ENCODE measurements around the gene PKN3.

Gene PKN3

DNA sequence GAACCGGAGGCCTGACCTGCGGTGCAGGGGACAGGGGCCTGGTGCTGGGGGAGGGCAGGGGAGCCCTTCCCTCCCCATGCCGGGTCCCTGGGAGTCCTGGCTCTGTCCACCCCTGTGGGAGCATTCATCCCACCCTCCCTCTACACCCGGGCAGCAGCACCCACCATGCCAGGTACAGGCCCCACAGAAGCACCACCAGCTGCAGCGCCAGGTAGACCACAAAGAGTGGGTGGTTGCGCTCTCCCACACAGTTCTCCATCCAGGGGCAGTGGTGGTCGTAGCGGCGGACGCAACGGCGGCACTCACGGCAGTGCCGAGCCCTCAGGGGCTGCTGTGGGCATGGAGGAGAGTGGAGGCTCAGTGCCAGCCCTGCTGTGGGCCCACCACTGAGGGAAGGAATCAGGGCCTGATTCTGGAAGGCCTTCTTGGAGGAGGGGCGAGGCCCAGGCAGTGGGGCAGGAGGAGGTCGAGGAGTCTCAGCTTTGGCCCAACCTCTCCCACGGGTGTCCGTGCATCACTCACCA lies 19.2 kb downstream of the PKN3 start:
- TF ChIP-seq, protein P1, sequence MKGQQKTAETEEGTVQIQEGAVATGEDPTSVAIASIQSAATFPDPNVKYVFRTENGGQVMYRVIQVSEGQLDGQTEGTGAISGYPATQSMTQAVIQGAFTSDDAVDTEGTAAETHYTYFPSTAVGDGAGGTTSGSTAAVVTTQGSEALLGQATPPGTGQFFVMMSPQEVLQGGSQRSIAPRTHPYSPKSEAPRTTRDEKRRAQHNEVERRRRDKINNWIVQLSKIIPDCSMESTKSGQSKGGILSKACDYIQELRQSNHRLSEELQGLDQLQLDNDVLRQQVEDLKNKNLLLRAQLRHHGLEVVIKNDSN (IDR thresholded peaks at IDR 0.05): no peak
- TF ChIP-seq ZBTB7A (IDR thresholded peaks at IDR 0.05; ENCODE audit: low read depth) (no peak), EP300 (IDR thresholded peaks at IDR 0.05; ENCODE audit: borderline replicate concordance) (no peak), FOXM1 (IDR thresholded peaks at IDR 0.05; ENCODE audit: borderline replicate concordance, low read depth) (no peak), EGR1 (IDR thresholded peaks at IDR 0.05) (no peak), CEBPB (IDR thresholded peaks at IDR 0.05) (no peak), YY1 (IDR thresholded peaks at IDR 0.05; ENCODE audit: low read depth) (no peak), RAD21 (IDR thresholded peaks at IDR 0.05; ENCODE audit: low read depth) (no peak), TAF1 (IDR thresholded peaks at IDR 0.05; ENCODE audit: low read depth) (no peak)
- TF ChIP-seq, protein P2, sequence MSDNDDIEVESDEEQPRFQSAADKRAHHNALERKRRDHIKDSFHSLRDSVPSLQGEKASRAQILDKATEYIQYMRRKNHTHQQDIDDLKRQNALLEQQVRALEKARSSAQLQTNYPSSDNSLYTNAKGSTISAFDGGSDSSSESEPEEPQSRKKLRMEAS (IDR thresholded peaks at IDR 0.05): no peak
- TF ChIP-seq, protein P3, sequence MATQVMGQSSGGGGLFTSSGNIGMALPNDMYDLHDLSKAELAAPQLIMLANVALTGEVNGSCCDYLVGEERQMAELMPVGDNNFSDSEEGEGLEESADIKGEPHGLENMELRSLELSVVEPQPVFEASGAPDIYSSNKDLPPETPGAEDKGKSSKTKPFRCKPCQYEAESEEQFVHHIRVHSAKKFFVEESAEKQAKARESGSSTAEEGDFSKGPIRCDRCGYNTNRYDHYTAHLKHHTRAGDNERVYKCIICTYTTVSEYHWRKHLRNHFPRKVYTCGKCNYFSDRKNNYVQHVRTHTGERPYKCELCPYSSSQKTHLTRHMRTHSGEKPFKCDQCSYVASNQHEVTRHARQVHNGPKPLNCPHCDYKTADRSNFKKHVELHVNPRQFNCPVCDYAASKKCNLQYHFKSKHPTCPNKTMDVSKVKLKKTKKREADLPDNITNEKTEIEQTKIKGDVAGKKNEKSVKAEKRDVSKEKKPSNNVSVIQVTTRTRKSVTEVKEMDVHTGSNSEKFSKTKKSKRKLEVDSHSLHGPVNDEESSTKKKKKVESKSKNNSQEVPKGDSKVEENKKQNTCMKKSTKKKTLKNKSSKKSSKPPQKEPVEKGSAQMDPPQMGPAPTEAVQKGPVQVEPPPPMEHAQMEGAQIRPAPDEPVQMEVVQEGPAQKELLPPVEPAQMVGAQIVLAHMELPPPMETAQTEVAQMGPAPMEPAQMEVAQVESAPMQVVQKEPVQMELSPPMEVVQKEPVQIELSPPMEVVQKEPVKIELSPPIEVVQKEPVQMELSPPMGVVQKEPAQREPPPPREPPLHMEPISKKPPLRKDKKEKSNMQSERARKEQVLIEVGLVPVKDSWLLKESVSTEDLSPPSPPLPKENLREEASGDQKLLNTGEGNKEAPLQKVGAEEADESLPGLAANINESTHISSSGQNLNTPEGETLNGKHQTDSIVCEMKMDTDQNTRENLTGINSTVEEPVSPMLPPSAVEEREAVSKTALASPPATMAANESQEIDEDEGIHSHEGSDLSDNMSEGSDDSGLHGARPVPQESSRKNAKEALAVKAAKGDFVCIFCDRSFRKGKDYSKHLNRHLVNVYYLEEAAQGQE (IDR thresholded peaks at IDR 0.05; ENCODE audit: low read depth): no peak

DNA sequence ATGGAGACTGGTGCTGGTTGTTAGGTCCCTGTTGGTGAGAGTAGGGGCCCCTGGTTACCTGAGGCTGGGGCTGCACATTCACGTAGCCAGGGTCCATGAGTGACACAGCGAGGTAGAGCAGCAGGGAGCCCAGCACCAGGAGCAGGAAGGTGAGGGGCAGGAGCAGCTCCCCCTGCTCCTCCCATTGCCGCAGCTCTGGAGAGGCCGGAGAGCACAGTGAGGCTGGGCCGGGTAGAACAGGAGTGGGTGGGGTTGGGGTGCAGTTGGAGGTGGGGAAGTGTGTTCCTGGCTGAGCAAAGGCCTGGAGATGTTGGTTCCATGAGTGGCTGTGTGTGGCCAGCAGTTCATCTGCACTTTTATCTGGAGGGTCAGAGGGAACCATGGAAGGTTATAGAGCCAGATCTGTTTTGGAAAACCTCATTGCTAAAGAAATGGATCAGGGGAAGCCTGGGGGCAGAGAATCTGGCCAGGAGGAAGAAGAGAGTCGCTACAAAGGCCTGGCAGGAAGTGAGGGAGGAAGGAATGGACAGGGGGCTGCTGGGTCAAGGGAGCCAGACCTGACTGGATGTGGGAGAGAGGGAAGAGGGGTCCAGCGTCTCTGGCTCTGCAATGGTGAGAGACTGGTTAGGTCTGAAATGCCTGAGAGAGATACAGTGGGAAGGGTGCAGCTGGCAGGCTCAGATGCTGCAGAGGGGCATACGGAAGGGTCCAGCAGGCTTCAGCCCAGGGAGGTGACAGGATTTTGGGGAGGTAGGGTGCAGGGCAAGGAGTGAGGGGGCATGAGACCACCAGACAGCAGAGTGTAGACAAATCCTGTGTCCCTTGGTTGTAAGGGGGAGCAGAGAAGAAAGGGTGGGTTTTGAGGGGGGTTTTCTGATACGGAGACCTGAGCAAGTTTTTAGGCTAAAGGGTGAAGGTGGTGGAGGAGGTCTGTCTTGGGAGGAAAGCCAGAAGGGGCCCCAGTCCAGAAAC lies 20.4 kb downstream of the PKN3 start:
- TF ChIP-seq EP300 (IDR thresholded peaks at IDR 0.05; ENCODE audit: borderline replicate concordance) (no peak), RAD21 (IDR thresholded peaks at IDR 0.05; ENCODE audit: low read depth) (no peak), ZBTB7A (IDR thresholded peaks at IDR 0.05; ENCODE audit: low read depth) (no peak; the same call in 1 of the 2 replicates), FOXM1 (IDR thresholded peaks at IDR 0.05; ENCODE audit: borderline replicate concordance, low read depth) (no peak), YY1 (IDR thresholded peaks at IDR 0.05; ENCODE audit: low read depth) (no peak), TCF12 (IDR thresholded peaks at IDR 0.05; ENCODE audit: low read depth) (no peak), CEBPB (IDR thresholded peaks at IDR 0.05) (no peak), EGR1 (IDR thresholded peaks at IDR 0.05) (no peak), TEAD4 (IDR thresholded peaks at IDR 0.05) (no peak), TAF1 (IDR thresholded peaks at IDR 0.05; ENCODE audit: low read depth) (no peak), NFIC (IDR thresholded peaks at IDR 0.05) (no peak), CREB1 (IDR thresholded peaks at IDR 0.05; ENCODE audit: low read depth) (no peak)
- TF ChIP-seq, protein P1 (IDR thresholded peaks at IDR 0.05): no peak
- TF ChIP-seq, protein P2 (IDR thresholded peaks at IDR 0.05): no peak
- TF ChIP-seq, protein P3 (IDR thresholded peaks at IDR 0.05; ENCODE audit: low read depth): no peak

DNA sequence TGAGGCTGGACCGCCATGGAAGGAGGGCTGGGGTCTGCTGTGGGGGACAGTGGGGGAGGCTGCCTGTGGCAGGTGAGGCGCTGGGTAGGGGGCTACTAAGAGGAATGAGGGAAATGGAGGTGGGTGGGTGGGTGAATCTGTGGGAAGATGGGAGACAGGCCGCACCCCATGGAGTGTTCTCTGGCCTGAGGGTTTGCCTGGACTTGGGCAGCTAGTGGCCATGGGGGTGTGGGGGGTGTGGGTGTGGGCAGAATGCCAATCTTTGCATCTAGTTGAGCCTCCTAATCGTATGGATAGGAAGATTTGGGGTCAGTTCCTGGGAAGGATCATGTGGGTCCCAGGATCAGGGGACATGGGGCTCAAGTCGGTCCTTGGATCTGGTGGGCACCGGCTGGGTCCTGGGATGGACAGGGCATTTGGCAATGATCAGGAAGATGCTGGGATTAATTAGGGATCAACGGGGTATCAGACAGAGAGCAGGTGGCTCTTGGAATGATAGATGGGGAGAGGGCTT lies 21.1 kb downstream of the PKN3 start:
- TF ChIP-seq TAF1 (IDR thresholded peaks at IDR 0.05; ENCODE audit: low read depth) (no peak), TCF12 (IDR thresholded peaks at IDR 0.05; ENCODE audit: low read depth) (no peak), NFIC (IDR thresholded peaks at IDR 0.05) (peak; percentile 48; the same call in 1 of the 2 replicates), CREB1 (IDR thresholded peaks at IDR 0.05; ENCODE audit: low read depth) (no peak)

DNA sequence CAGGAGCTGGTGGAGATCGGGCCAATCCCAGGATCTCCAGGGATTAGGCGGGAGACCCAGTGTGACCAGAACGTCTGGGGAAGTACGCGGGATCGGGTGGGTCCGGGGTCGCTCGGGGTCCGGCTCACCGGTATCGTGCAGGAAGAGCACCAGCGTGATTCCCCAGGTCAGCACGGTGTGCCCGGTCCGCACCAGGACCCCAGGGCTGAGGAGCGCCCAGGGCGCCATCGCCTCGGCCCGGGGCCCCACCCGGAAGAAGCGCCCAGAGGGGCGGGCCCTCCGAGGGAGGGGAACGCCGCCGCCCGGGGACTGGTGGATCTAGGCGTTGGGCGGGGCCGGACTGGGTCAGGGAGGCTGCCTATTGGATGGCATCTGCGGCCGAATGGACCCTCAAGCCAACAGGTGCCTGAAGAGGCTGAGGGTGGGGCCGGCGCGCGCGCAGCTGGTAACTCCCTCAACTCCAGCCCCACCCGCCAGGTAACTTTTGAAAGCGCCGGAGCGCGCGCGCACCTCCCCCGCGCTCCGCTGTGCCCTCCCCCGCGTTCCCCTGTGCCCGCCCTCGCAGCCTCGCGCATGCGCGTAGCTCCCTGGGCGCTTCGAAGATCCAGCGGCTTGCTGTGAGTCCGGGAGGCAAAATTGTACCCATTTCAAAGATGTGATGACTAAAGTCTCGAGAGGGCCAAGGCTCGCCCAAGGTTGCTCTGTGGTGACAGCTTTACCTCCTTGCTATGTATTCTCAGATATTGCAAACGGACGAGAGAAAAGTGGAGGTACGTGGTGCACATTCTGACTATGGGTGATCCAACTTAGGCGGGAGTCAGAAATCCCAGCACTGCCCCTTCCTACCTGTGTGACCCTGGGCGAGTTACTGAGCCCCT lies 21.8 kb downstream of the PKN3 start, which contains the start of gene ZDHHC12:
Gene ZDHHC12 (minus strand): TSS at position 262 of the 878 bp plus-strand sequence. CDS start 34 bp downstream, at position 228.
- peak; percentile 89 for TF ChIP-seq TAF1 (IDR thresholded peaks at IDR 0.05; ENCODE audit: low read depth)
- TF ChIP-seq TCF12 (IDR thresholded peaks at IDR 0.05; ENCODE audit: low read depth): peak; percentile 13; the same call in 1 of the 2 replicates
- TF ChIP-seq EP300 (IDR thresholded peaks at IDR 0.05; ENCODE audit: borderline replicate concordance): no peak
- no peak for TF ChIP-seq TEAD4 (IDR thresholded peaks at IDR 0.05)
- peak; percentile 93 for TF ChIP-seq EGR1 (IDR thresholded peaks at IDR 0.05)
- peak; percentile 87 for TF ChIP-seq YY1 (IDR thresholded peaks at IDR 0.05; ENCODE audit: low read depth)
